ENCODE data around the gene ANP32E. TPM values are rescaled to one million over a fixed set of nuclear protein-coding genes. Genes with fewer than 3 reads are reported as not detected.
A peak's percentile ranks its signal among the peaks of the same experiment; 100 is the strongest.

Gene ANP32E
- total RNA-seq (10 to 100 TPM in 3 of 6 donors, 1 to 10 TPM in 3; 4.8 to 10.7 (median 8.2) TPM), polyA plus RNA-seq (10 to 100 TPM in 1 of 2 donors, 1 to 10 TPM in 1; 7.1 to 15.3 TPM)

GRCh38 chr1:150235852-150236613 lies at the start of gene ANP32E:
Gene ANP32E, minus strand, starts transcription at chr1:150236112. Its CDS starts 326 bp downstream, at chr1:150235786.
- Histone ChIP-seq H3K27ac (peak within 1 kb of the TSS; percentile 71 to 92 (median 84)), H3K4me1 (peaks cover 0 to 4% (median 3%) of the 10 kb centered on the region in 3 donors), H3K27me3 (no peaks in the 10 kb centered on the region), H3K36me3 (no peaks in the 10 kb centered on the region), H3K9me3 (no peaks in the 10 kb centered on the region), H3K4me3 (peak within 1 kb of the TSS; percentile 26 to 70 (median 54))
- intact Hi-C loops (cut with DNase I): no loop called here
- peak in 1 of 4 donors; percentile 12 for TF ChIP-seq CTCF (IDR thresholded peaks at IDR 0.05)
- DNase-seq (peak; percentile 85 to 96 (median 94)), FAIRE-seq (peak; percentile 96), ATAC-seq (peak; percentile 90 to 96 (median 94))
- 0 to 1% methylated on average over 27 to 33 of the region's 33 CpGs for WGBS, 2 donors

GRCh38 chr1:150283260-150283659 lies 47.3 kb upstream of the ANP32E start:
- Histone ChIP-seq H3K9me3 (no peaks in the 10 kb centered on the region), H3K27me3 (no peaks in the 10 kb centered on the region), H3K4me3 (peak overlapping the region in 2 of 4 donors; percentile 44 to 60), H3K36me3 (peaks cover 0 to 6% (median 0%) of the 10 kb centered on the region in 3 donors), H3K4me1 (peaks cover 0 to 4% (median 3%) of the 10 kb centered on the region in 3 donors), H3K27ac (no peak overlapping the region)
- ATAC-seq: no peak
- no peak for TF ChIP-seq CTCF (IDR thresholded peaks at IDR 0.05)
- 90 to 91% methylated on average over 12 of the region's 12 CpGs for WGBS, 2 donors
- intact Hi-C loops (cut with DNase I): no loop called here
- no peak for DNase-seq
- FAIRE-seq: no peak

GRCh38 chr1:150282558-150282958 lies 46.6 kb upstream of the ANP32E start:
- 0 to 1% methylated on average over 21 of the region's 21 CpGs for WGBS, 2 donors
- intact Hi-C loops (cut with DNase I): no loop called here
- Histone ChIP-seq H3K27ac (peak overlapping the region in 3 of 4 donors; percentile 45 to 76 (median 67)), H3K9me3 (no peaks in the 10 kb centered on the region), H3K4me3 (peak overlapping the region; percentile 14 to 60 (median 38)), H3K4me1 (peaks cover 0 to 4% (median 3%) of the 10 kb centered on the region in 3 donors), H3K36me3 (peaks cover 0 to 6% (median 0%) of the 10 kb centered on the region in 3 donors), H3K27me3 (no peaks in the 10 kb centered on the region)
- no peak for TF ChIP-seq CTCF (IDR thresholded peaks at IDR 0.05)
- FAIRE-seq (no peak), DNase-seq (peak in 1 of 6 donors; percentile 83), ATAC-seq (peak; percentile 30 to 48 (median 40))

DNA sequence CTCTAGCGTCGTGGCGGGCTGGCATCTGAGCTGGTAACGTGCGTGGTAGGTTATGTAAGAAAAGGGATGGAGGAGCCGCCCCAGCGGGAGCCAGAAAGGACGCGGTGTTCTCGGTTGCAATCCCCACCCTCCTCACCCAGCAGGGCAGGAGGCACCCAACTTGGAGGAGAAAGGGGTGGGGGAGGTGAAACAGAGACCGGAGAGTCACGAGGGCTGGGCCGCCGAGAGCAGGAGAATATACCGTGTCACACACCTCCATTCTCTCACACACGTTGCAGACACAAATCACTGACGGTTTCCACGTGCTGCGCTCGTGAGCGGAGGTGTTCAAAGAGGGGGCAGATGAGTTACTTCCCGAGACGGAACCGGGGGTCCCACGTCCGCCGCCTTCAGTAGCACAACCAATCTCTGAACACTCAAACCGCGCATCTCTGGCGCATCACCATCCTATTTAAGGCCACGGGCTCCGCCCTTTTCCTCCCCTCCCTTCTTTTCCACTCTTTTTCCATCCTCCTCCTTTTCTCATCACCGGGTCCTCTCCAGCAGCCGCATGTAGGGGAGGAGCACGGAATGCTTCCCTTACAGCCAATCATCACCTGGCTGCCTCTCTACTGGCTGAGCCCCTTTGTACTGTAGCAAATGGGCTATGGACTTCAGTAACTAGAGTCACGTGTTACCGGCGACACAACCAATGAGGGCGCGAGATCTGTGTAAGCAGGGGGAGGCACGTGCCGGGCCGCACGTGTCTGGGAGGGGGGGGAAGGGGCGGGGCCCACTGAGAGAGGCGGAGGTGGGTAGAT lies 46.0 kb upstream of the ANP32E start, which contains the start of gene CIART:
TSS of gene CIART (plus strand) at position 797 of the 800 bp plus-strand sequence. CDS start 714 bp downstream, outside the sequence.
- Histone ChIP-seq H3K27me3 (no peaks in the 10 kb centered on the region), H3K4me1 (peaks cover 0 to 4% (median 3%) of the 10 kb centered on the region in 3 donors), H3K4me3 (peak within 1 kb of the TSS; percentile 14 to 60 (median 38)), H3K36me3 (peaks cover 0 to 6% (median 0%) of the 10 kb centered on the region in 3 donors), H3K27ac (peak within 1 kb of the TSS; percentile 67 to 76 (median 72)), H3K9me3 (no peaks in the 10 kb centered on the region)
- FAIRE-seq: peak; percentile 84
- peak; percentile 93 to 97 (median 94) for ATAC-seq
- no peak for TF ChIP-seq CTCF (IDR thresholded peaks at IDR 0.05)
- 0 to 1% methylated on average over 46 of the region's 46 CpGs for WGBS, 2 donors
- DNase-seq: peak; percentile 86 to 93 (median 92)
- intact Hi-C loops (cut with DNase I): no loop called here

All from pancreas (tissue), 10 donors.